SJCRH30 (cell line): Measurements from ENCODE around the gene CBX8. TPM values are rescaled to one million over a fixed set of nuclear protein-coding genes. Genes with fewer than 3 reads are reported as not detected.
A peak's percentile ranks its signal among the peaks of the same experiment; 100 is the strongest.

Experiments used
- DNase-seq, 2 experiments: peaks; one replicate each; pipeline ENCODE4 v3.0.0-alpha.2; 2015 to 2020
- H3K27ac ChIP-seq: fragments of 250-450 bp; sonication (Bioruptor Pico); 2 replicates; pipeline ENCODE4 v1.5.1; 2020; ENCODE audit warnings: mild to moderate bottlenecking, moderate library complexity
- H3K27me3 ChIP-seq: fragments of 250-450 bp; sonication (Bioruptor Pico); 2 replicates; pipeline ENCODE4 v1.5.1; 2020; ENCODE audit warnings: mild to moderate bottlenecking, moderate library complexity
- H3K36me3 ChIP-seq: fragments of 250-450 bp; sonication (Bioruptor Pico); 2 replicates; pipeline ENCODE4 v1.5.1; 2020; ENCODE audit warnings: mild to moderate bottlenecking, moderate library complexity
- H3K4me1 ChIP-seq: fragments of 250-450 bp; sonication (Bioruptor Pico); 2 replicates; pipeline ENCODE4 v1.5.1; 2020; ENCODE audit warnings: mild to moderate bottlenecking, moderate library complexity
- H3K4me3 ChIP-seq: fragments of 250-450 bp; sonication (Bioruptor Pico); 2 replicates; pipeline ENCODE4 v1.5.1; 2020; ENCODE audit warnings: mild to moderate bottlenecking, moderate library complexity
- H3K9me3 ChIP-seq: fragments of 250-450 bp; sonication (Bioruptor Pico); replicated peaks from 2 replicates; pipeline ENCODE4 v1.5.1; 2020; ENCODE audit warnings: mild to moderate bottlenecking, moderate library complexity
- total RNA-seq: library from RNA; depleted of rRNA; stranded (reverse); fragments of >200 nt; shearing (Covaris generic); gene quantifications from 2 replicates; pipeline ENCODE4 v1.2.3, GENCODE V29; 2014

Gene CBX8
- total RNA-seq, 1 experiment from 2014 or later: 8.2 TPM

DNA sequence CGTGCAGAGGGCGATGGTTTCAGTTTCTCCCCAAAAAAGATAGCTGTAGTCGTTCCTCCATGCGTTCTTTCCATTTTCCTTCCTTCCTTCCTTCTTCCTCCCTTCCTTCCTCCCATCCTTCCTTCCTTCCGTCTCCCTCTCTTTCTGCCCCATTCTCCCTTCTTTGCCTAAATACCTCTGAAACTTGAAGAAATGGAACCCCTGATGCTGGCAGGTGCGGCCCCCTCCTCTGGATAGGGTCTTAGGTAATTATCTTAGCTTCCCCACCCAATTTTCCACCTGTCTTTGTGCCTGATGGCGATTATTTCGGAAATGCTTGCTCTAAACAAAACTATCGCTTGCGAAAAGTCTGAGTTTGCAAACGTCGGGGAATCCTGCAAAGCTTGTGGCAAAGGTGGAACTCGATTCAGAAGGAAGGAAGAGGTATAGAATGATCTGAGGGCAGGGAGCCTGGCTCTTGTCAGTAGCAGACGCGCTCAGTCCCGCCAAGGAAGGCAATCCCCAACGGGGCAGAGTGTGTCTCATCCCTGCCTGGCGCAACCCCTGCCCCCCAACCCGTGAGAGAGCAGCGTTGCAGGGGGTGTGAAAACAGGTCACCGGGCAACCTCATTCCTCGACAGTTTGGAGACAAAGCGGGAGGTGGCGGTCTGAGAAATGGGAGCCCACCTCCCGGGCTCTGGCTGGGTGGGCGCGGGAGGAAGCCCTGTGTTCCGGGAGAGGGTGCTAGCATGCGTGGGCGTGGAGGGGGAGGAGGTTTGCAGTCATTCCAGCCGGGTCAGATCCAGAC is 2.9 kb upstream of the CBX8 start:
- no peaks in the 10 kb centered on the region for H3K9me3 ChIP-seq
- DNase-seq: no peak
- H3K27ac ChIP-seq: no peak overlapping the region
- H3K4me3 ChIP-seq: no peak overlapping the region
- peaks cover under 1% of the 10 kb centered on the region; the same call in 1 of the 2 replicates for H3K36me3 ChIP-seq
- H3K4me1 ChIP-seq: peaks cover 13% of the 10 kb centered on the region
- peaks cover 65% of the 10 kb centered on the region for H3K27me3 ChIP-seq

- H3K4me1 ChIP-seq: peaks cover 15% of the 10 kb centered on the region
- peaks cover 59% of the 10 kb centered on the region for H3K27me3 ChIP-seq
- no peaks in the 10 kb centered on the region for H3K9me3 ChIP-seq
- peaks cover 3% of the 10 kb centered on the region; the same call in 1 of the 2 replicates for H3K36me3 ChIP-seq
- H3K27ac ChIP-seq: no peak overlapping the region
- no peak overlapping the region for H3K4me3 ChIP-seq
- DNase-seq: no peak
These were observed 2.3 kb upstream of the CBX8 start for GRCh38 chr17:79799174-79799537.

GRCh38 chr17:79798299-79799173 is 1.7 kb upstream of the CBX8 start:
- H3K4me3 ChIP-seq: peak overlapping the region; percentile 46
- H3K27me3 ChIP-seq: peaks cover 53% of the 10 kb centered on the region
- H3K4me1 ChIP-seq: peaks cover 17% of the 10 kb centered on the region

DNA sequence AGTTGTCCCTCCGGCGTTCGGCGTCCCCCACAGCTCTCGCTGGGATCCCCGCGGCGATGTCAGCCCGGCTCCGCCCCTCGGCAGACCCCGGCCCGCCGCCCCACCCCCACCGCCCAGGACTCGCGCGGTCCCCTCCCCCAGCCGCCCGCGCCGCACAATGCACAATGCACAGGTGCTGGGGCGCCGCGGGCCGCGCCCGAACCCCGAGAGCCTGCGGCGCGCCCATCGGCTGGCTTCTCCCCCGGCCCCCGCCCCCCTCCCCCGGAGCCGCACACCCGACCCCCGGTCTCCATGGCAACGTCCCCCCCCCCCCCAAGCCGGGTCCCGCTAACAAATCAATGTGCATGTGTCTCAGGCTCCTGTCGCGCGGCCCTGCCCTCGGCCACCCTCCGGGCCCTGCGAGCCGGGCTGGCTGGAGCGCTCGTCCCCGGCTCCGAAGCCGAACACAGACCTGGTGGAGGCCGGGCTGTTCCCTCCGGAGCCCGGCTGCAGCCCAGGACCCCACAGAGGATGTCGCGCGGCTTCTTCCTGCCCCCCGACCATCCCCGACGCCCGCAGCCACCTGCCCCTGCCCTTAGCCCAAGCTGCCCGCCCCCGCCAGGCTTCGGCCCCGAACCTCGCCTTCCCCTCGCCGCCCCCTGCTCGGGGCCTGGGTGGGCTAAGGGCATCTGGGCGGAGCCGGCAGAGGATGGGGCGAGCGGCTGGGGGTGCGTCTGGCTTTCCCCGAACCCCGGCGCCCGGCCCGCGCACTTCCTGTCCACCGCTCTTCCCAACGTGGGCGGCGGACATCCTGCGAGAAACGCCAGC is 818 bp upstream of the CBX8 start:
- peak; percentile 62 to 68 for DNase-seq
- peaks cover 3% of the 10 kb centered on the region; the same call in 1 of the 2 replicates for H3K36me3 ChIP-seq
- peaks cover 17% of the 10 kb centered on the region for H3K4me1 ChIP-seq
- H3K27ac ChIP-seq: no peak overlapping the region
- peaks cover 47% of the 10 kb centered on the region for H3K27me3 ChIP-seq
- H3K4me3 ChIP-seq: peak overlapping the region; percentile 85
- no peaks in the 10 kb centered on the region for H3K9me3 ChIP-seq

More at GRCh38 chr17:79798299-79799173, 1.7 kb upstream of the CBX8 start:
- no peak overlapping the region for H3K27ac ChIP-seq
- H3K36me3 ChIP-seq: peaks cover 3% of the 10 kb centered on the region; the same call in 1 of the 2 replicates
- DNase-seq: peak in 1 of 2 experiments; percentile 40
- no peaks in the 10 kb centered on the region for H3K9me3 ChIP-seq

DNA sequence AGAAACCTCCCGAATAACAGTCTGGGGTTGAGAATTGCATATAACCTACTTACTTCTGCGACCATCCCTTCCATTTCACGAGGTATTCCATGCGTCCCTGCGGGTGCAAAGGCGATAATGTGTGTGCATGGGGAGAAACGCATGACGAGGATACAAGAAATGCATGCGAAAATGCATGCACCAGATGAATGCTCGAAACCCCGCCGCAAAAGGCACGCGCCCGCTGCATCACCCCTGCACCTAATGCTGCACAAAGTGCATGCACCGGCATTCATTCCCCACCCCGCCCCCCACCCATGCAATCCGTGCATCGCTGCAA is 474 bp downstream of the CBX8 start:
- Histone ChIP-seq H3K4me1 (peaks cover 19% of the 10 kb centered on the region), H3K27me3 (peaks cover 36% of the 10 kb centered on the region), H3K4me3 (peak overlapping the region; percentile 85), H3K27ac (no peak overlapping the region; the same call in 1 of the 2 replicates), H3K9me3 (no peaks in the 10 kb centered on the region), H3K36me3 (peaks cover 3% of the 10 kb centered on the region; the same call in 1 of the 2 replicates)
- DNase-seq: peak in 1 of 2 experiments; percentile 38

DNA sequence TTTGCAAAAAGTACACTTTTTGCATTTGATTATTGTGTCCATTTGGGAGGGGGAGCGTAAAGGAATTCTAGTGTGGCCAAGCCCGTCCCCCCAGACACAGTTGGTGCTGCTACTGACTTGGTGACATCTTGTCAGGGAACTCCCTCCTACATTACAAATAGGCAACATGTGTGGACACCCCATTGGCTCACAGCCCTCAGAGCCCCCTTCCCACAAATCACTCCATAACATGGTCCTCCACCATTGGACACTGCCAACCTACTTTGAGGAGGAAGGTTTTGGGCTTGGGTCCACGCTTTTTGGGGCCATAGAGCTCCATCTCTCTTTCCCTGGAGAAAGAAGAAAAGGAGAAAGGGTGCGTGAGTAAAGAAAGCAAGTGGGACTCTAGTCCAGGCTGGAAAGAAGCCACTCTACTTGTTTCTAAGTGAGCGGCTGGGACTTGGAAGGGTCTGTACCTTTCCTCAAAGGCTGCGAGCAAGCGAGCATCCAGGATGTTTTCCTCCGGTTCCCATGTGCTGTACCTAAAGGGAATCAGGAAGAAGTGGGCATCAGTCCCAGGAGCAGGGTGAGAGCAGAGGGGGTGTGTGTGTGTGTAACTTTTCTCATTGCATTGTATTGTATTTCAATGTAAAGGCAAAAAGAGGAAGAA is 958 bp downstream of the CBX8 start:
- Histone ChIP-seq H3K27ac (no peak overlapping the region), H3K9me3 (no peaks in the 10 kb centered on the region), H3K36me3 (peaks cover 3% of the 10 kb centered on the region; the same call in 1 of the 2 replicates), H3K4me3 (peak overlapping the region; percentile 85), H3K4me1 (peaks cover 19% of the 10 kb centered on the region), H3K27me3 (peaks cover 31% of the 10 kb centered on the region)
- DNase-seq: no peak

GRCh38 chr17:79794659-79795511 is 2.0 kb downstream of the CBX8 start:
- Histone ChIP-seq H3K36me3 (peaks cover 3% of the 10 kb centered on the region; the same call in 1 of the 2 replicates), H3K27ac (no peak overlapping the region), H3K9me3 (no peaks in the 10 kb centered on the region), H3K27me3 (peaks cover 21% of the 10 kb centered on the region), H3K4me1 (peaks cover 16% of the 10 kb centered on the region), H3K4me3 (no peak overlapping the region)
- no peak for DNase-seq

GRCh38 chr17:79793924-79794304 is 3.0 kb downstream of the CBX8 start:
- Histone ChIP-seq H3K27ac (peak overlapping the region; percentile 49), H3K4me3 (peak overlapping the region; percentile 54), H3K4me1 (peaks cover 16% of the 10 kb centered on the region), H3K36me3 (peaks cover 3% of the 10 kb centered on the region; the same call in 1 of the 2 replicates), H3K27me3 (peaks cover 11% of the 10 kb centered on the region), H3K9me3 (no peaks in the 10 kb centered on the region)
- DNase-seq: peak; percentile 87 to 89

- H3K36me3 ChIP-seq: peaks cover 3% of the 10 kb centered on the region; the same call in 1 of the 2 replicates
- H3K9me3 ChIP-seq: no peaks in the 10 kb centered on the region
- peaks cover 5% of the 10 kb centered on the region; the same call in 1 of the 2 replicates for H3K27me3 ChIP-seq
- DNase-seq: peak; percentile 72 to 73
- peak overlapping the region; percentile 54 for H3K4me3 ChIP-seq
- H3K4me1 ChIP-seq: peaks cover 15% of the 10 kb centered on the region
- H3K27ac ChIP-seq: peak overlapping the region; percentile 49
These were observed 3.6 kb downstream of the CBX8 start for GRCh38 chr17:79792984-79793923.

DNA sequence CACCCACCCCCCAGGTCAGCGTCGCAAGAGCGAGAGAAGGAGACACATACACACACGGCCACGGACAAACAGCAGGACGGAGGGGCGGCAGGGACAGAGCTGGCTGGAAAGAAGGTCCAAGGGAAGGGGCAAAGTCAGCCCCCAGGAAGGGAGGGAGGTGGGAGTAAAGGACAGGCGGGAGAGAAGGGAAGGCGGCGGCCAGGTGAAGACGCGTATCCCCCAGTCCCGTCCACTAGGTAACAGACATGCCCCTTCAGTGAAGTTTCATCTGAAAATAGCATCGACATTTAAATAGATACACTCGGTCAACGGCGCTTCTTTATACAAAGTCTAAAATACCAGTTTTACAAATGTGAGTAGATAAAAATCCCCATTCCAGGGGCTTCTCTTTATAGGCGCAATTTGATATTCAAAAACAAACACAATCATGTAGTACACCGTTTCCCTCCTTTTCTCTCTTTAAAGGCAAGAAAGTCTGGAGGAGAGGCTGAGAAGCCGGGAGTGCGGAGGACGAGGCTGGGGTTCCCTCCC is 4.5 kb downstream of the CBX8 start:
- Histone ChIP-seq H3K27me3 (no peaks in the 10 kb centered on the region), H3K9me3 (no peaks in the 10 kb centered on the region), H3K4me3 (peak overlapping the region; percentile 54), H3K4me1 (peaks cover 10% of the 10 kb centered on the region), H3K27ac (no peak overlapping the region), H3K36me3 (peaks cover 3% of the 10 kb centered on the region; the same call in 1 of the 2 replicates)
- no peak for DNase-seq

DNA sequence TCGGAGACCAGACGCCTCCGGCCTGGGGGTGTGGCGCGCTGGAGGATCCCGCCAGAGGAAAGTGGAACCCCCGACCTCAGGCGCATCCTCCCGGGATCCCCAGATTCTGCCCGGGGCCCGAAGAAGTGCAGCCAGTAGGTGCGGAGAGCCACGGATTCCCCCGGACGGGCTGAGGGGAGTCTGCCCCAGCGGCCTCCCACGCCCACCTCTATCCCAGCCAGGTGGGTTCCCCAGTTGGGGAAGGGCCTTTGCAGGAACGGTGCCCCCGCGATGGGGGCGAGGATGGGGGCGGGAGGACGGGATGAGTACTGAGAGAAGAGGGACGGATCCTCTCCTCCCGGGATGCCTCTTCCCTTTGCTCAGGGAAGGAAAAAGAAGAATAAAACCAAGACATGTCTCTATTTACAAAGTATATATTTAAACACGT is 5.1 kb downstream of the CBX8 start:
- H3K36me3 ChIP-seq: peaks cover 3% of the 10 kb centered on the region; the same call in 1 of the 2 replicates
- no peak overlapping the region for H3K27ac ChIP-seq
- no peak overlapping the region for H3K4me3 ChIP-seq
- no peaks in the 10 kb centered on the region for H3K9me3 ChIP-seq
- H3K27me3 ChIP-seq: no peaks in the 10 kb centered on the region
- H3K4me1 ChIP-seq: peaks cover 10% of the 10 kb centered on the region
- DNase-seq: no peak
